OCI-M2 (cell line): Measurements from ENCODE around the gene DNAH7.

Experiments
- DNase-seq: peaks from one replicate; lab custom pipeline; 2025; ENCODE audit not compliant: unreplicated experiment; lab: John Stamatoyannopoulos, UW

Gene DNAH7

DNA sequence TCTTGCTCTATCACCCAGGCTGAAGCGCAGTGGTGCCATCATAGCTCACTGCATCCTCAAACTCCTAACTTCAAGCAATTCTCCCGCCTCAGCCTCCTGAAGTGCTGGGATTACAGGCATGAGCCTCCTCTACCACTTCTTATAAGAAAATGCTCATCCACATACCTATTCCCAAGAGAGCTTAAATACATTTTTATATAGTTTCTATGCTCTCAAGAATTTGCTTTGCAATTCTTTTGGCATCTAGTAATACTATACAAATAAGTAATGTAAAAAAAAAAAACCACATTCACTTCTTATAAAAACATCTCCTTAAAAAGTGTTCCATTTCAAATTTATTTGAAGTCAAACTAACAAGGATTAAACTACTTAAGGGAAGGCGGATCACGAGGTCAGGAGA is 197.3 kb downstream of the DNAH7 start:
- DNase-seq, result no peak

DNA sequence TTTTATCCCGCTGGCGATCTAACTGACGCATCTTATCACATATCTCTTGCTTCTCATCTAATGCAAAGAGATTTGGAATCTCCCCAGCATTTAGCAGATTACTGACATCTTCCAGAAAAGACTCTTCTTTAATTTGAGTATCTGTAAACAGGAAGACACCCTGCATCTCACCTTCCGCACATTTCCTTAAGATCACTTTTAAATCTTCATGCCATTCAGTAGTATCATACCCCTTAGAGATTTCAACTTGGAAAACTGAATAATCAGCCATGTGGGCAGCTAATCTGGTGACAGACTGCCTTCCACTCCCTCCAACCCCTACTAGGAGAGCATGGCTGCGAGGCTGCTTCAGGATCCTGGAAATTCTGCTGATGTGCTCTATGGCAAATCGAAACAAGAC is 204.3 kb downstream of the DNAH7 start:
- DNase-seq, result no peak

DNA sequence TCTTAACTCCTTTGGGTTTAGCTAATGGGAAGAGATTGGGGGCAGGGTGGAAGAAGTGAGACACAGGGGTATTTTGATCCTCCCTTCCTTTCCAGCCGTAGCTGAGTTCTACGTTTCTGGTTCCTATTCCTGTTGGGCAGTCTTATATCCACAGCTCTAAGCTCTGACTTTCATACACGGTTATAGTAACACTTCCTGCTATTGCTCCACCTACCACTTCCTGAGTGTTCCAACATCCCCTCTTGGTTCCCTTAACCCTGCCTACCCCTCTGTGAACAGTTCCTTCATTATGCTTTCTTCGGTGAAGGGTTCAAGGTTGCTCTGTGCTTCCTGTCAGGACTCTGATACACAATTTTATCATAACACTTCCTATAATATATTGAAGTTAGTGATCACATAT is 205.1 kb downstream of the DNAH7 start:
- DNase-seq, result no peak

DNA sequence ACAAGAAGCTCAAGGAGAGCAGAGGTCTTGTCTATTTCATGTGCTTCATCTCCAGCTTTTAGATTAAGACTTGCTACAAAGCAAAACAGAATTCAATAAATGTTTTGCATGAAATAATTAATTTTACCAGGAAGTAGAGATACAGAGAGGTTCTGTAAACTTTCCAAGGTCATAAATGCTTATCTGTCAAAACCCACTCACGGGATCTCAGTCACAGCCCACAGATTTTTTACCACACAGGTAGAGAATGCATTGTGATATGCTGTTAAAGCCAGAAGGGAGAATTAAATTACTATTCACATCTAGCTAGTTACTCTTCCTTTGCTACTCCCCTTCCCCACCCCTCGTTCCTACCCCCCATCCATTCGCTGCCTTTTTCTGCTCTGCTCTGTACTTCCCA is 205.5 kb downstream of the DNAH7 start:
- DNase-seq, result no peak

DNA sequence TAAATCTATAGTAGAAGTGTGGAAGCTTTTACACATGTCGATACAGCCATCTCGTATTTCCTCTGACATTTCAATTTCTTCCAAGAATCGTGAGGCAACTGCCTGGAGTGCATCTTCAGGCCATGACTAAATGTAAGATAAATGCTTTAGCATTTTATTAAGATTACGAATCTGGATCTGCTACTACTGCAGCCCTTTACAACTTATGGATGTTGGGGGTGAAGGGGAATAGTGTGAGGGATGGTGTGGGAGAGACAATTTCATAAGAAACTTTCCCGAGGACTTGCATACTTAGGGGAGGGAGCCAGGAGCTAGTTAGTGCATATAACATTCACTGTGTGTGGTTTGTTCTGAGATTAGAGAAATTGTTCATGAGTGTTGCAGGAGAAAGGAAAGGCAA is 206.8 kb downstream of the DNAH7 start:
- DNase-seq, result no peak

DNA sequence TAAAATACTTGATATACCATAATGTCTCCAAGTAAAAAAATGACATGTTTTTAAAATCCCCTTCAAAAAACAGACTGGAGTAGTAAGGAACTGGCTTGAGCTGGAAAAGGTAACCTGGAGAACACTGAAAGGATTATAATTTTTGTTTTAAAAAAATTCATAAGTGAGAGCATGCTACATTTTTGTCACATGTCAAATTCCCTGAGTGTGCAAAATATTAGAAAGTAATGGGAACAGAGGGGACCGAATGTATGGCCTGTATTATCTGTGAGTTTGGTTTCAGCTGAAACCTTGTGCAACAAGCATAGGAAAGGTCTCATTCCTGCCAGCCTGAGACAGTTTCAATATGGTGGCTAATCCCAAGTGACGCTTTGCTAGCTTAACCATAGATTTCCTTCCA is 209.1 kb downstream of the DNAH7 start:
- DNase-seq, result no peak

DNA sequence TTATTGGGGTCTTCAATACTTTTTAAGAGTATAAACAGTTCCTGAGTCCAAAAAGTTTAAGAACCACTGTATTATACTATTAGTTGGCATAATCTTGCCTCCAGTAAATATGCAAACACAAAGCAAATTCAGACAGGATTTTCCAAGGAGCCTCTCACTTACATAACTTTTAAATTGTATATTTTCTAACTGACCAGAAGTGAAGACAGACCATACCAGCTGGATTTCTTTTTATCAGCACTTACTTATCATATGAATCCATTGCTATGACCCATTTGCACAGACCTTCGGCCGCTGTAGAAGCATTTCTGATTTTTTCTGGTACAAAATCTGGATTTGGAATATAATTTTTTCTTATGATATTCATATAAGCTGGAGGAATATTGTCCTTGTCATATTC is 211.5 kb downstream of the DNAH7 start:
- no peak for DNase-seq

DNA sequence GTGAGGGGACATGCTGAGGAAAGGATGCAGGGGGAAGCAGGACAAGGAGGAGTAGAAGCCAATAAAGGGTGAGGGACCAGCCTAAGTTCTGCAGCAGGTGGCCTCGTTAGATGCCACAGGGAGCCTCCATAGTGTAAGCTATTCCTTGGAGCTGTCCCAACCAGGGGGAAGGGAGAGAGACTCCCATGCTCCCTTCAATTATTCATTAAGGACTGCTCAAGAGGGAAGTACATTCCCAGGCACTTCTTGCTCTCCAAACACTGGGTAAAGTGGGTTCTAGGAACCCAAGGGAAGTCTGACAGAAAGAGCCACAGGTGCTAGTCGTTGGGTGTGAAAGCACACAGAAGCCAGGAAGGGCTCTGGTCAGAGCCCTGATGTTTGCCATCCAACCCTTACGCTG is 217.9 kb downstream of the DNAH7 start:
- DNase-seq, result no peak

DNA sequence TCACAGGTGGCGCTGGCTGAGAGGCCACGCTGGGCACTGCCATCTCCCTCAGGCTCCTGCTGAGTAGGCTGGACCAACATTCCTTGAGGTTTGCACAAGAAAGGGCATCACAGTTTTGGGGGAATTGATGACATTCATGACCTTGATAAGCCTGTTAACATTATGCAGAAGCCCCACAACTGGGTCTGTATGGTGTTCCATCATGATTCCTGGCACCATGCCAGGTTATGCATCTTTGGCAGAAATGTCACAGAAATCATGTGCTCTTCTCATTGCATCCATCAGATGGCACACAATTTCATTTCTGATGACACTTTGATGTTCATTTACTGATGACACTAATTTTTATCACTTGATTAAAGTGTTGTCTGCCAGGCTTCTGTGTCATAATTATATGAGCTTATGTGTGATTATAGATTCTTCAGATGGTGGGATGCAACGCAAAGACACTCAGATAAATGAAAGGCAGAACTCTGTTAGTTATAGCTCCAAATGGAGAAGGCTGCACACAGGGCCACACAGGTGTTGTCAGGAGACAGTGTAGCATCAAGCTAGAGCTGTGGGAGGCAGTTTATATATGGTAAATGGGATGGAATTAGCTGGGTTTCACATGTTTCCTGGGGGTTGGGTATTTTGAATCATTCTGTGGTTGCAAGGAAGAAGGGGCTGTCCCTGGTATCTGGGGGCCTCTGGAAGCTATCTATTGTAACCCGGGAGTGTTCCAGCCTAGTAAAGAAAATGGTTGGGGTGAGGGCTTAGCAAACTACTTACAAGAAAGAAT is 220.3 kb downstream of the DNAH7 start:
- no peak for DNase-seq

DNA sequence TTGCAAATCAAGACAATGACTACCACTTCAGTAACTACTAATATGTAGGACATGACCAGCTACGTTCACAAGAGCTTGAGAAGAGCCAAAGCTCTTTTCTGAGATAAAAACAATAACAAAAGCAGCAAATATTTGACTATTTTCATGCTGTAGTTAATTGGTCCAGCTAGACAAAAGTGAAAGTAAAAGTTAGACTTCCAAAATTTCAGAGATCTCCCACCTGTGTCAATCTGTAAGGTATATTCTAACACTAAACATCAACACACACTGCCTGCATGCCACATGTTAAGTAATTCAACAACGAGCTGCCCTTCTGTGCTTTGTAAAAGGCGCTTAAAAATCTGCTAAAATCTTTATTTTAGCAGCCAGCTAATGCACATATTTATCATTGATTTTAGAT is 225.7 kb downstream of the DNAH7 start:
- no peak for DNase-seq

DNA sequence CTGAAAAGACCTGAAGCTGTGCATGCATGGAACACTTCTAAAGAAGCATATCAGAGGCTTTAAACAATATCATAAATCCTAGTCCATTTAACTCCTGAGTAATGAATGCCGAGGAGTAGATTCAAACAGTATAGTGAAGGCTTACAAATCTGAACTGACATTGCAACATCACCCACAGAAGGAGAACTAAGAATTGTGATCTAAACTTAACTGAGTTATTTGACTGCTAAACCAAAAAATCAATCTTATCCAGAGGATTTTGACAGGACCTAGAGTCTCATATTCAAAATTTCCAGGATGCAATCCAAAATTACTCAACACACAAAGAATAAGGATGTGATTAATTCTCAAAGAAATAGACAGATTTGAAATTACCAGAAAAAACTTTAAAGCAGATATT is 230.6 kb downstream of the DNAH7 start:
- DNase-seq, result no peak

DNA sequence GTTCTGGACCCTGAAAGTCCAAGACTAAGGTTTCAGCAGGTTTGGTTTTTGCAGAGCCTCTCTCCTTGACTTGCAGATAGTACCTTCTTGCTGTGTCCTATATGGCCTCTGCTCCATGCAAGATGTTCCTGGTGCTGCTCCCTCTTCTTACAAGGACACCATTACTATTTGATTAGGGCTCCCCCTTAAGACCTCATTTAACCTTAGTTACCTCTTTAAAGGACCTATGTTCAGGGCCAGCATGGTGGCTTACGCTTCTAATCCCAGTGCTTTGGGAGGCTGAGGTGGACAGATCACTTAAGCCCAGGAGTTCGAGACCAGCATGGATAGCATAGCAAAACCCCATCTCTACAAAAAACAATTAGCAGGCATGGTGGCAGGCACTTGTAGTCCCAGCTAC is 232.6 kb downstream of the DNAH7 start:
- DNase-seq, result no peak

DNA sequence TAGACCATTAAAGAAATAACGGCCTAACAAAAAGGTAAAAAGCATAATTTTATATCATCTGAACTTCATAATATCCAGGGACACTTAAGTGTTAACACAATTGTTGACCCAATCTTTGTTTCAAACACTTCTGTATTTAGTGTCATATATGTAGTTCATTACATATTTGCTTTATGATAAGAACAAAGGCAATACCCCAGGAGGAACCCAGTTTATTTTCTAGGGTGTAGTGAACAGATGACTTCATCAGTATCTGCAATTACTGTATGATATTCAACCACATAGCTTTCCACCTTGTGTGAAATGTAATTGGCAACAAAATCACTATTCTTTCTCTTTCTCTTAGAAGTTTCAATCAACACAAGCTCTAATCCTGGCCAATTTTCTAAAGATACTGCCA is 233.8 kb downstream of the DNAH7 start:
- no peak for DNase-seq

DNA sequence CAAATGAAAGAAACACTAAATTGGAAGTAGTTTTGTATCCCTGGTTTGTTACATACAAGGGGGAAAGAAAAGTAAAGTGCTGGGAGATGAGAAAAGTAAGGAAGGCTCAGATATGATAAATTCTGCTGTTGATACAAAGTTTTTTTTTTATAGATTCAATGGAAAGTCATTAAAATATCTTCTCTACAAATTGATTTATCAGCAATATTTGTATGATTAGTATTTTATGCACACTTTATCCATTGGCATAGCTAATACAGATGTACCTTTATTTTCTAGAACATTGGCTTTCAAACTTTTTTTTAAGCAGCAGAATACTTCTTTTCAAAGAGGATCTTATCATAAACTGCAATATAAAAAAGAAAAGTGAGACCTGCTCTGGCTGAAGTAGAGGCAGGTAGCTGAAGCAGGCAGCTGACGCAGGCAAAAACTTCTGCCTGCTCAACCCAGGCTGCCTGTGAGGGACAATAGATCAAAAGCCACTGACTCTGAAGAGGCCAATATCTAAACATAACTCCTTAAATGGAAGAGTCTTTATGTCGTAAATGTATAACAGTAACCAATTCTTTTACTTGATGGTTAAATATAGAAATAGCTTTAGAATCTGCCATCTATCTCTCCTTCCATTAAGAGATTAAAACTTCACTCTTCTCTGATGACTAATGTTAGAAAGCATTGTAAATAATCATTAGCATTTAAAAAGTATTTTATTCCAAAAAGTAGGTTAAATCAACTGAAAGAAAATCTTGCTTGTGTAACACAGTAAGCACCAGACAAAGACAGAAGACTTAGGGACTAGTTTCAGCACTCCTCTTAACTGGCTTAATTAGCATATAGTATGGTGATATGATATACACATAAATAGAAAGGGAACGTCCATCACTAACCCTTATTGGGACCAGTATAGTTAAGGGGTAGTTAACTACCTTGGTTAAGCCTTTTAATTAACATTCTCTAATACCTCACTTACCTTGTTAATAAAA is 237.4 kb downstream of the DNAH7 start:
- no peak for DNase-seq

DNA sequence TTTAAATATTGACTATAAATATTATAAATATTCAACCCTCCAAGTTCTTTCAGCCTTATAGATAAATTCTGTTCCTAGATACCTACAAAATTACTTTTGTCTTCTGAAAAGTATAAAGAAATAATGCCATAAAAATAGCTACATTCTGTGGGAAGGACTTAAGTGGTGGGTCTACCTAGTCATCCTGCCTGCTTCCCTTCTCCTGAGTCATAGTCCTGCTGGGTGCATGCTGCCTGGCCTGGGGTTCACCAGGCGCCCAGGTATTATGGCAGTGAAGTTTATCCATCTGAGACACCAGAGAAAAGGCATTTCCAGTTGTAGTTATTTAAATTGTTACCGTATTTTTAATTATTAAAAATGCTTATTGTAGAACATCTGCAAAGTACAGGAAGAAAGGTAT is 244.2 kb downstream of the DNAH7 start:
- no peak for DNase-seq

DNA sequence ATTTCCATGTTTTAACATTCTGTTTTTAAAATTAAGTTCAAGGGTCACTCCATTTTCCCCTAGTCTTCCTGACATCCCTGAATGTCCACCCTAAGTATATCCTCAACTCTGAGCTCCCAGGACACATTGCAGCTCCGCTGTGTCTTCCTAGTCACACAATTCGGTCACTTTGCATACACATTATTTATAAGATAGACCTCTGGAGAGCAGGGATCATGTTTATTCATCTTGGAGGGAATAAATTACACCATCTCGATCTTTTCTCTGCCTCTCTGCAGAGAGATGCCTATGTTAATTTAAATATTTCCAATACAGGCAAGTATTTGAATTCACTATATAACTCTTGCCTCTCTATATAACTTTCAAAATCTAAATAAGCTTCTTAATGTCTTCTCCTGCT is 245.4 kb downstream of the DNAH7 start:
- no peak for DNase-seq

DNA sequence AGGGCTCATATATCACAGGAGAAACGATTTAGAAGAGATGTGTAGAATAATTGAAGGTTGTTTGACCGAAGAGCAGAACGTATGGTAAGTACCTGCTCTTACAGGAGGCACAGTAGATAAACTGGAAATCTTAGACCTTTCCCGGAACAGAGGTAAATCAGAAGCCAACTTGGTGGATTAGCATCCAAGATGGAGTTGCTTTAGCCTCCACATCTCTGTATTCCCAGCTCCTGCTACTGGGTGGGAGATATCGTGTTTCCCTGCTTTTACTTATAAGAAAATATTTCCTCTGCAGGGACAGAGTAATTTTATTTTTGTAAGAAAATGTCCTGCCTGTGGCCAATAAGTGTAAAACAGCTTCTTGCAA is 247.1 kb downstream of the DNAH7 start:
- DNase-seq, result no peak

DNA sequence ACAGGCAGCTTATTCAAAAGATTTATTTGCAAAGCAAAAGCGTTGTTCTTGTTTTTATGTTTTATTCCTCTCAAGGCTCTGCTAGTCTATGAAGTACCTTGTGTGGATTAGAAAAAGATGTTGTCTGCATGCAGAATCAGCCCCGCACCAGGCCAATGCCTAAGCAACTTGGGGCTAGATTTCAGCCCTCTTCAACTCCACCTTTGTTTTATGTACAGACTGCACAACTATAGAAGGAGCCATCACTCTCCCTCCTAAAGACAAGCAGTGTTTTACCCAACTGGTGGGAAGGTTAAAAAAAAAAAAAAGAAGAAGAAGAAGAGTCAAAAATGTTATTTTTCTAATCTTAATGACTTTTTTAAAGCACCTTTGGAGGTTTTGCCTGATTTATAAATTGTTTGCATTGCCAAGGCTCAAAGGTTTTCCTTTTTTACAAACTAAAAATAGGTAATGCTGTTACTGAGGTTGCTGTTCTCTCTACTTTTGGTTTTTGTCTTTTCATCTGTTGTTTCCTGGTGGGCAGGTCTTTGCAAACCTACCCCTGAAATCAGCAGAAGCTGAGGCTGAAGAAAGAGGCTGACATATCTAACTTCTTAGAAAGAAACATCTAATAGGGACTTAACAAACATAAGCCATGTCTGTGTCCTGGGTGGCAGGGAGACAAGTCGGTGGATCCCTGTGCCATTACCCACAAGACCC is 247.6 kb downstream of the DNAH7 start:
- DNase-seq, result no peak

DNA sequence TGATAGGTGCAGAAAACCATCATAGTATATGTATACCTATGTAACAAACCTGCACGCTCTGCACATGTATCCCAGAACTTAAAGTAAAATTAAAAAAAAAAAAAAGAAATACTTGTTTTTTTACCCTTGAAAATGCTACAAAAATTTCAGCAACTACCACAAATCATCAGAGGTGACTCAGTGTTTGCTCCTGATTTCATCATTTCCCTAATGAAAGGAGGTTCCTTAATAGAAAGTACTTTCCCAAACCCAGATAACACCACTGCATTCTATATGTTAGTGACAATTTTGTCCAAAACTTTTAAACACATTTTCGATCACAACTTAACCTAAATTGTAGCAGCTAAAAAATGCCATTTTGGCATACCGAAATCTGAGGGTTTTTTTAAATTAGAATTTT is 248.3 kb downstream of the DNAH7 start:
- DNase-seq, result no peak

DNA sequence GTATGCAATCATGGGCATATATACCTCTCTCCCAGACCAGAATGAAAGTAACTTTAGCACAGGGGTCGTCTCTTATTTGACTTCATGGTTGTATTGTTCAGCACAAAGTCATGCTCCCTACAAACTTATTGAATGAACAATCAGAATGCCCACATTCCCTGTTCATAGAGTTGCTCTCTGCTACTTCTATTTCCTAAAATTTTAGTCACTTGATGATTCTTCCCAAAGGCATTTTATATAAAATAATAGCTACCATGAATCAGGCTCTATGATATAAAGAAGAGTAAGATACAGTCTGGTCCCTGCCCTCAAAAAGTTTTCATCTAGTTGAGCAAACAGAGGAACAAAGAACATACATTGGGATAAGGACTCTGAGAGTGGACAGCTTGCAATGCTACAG is 249.4 kb downstream of the DNAH7 start:
- DNase-seq, result no peak

DNA sequence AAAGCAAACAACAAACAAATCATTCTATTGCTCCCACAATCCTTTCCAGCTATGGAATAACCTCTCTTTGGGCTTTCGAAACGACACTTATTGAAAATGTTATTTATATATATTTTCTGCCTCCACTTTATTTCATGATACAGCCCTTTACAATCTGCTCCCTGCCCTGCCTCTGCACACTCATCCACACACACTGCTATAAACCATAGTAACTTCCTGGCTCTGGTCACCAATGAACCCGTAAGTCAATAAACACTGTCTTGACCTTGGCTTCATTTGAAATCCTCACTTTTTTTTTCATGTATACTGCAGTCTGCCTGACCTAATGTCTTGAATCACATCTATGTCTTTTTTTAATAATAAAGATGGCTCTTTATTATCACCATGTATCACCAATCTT is 250.1 kb downstream of the DNAH7 start:
- no peak for DNase-seq

DNA sequence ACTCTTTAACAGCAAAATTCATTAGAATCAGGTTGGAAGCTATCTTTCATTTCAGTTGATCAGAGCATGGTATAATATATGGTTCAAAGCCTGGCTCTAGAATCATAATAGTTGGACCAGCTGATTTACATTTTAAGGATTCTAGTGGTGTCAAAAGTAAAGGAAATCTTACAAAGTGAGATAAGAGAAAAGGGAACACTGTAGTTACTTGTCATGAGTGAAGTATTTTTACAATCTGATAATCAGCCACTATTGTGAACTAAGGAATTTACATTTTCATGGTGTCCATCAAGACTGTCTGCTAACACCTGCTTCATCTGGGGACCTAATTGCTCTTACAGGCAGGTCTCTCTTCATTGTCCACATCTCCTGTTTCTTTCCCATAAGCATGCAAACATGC is 250.5 kb downstream of the DNAH7 start:
- DNase-seq, result no peak
